Stomach (tissue), 9 donors: ENCODE measurements around the gene ULK1. TPM values are rescaled to one million over a fixed set of nuclear protein-coding genes. Genes with fewer than 3 reads are reported as not detected.
"Not testable (repeated sequence)": the region's sequence is repeated elsewhere in the genome, so short reads cannot be mapped to it uniquely, and the experiment has no call there.

ENCODE experiments used
- DNase-seq, 2 donors: peaks; one replicate each; pipeline versions ENCODE4 v3.0.0 to v3.0.0-alpha.2; 2013 to 2019
- H3K27ac ChIP-seq, 5 donors: fragments of 200-600 bp in 4 of 5; sonication (generic) in 4 of 5; one replicate each; pipeline ENCODE4 v1.5.1; 2013 to 2019; ENCODE audit warnings: mild to moderate bottlenecking in 1 of 5, moderate library complexity in 1 of 5
- H3K27me3 ChIP-seq, 3 donors: fragments of 200-600 bp; sonication (generic); one replicate each; pipeline ENCODE4 v1.5.1; 2017 to 2019; ENCODE audit warnings: mixed run types in 1 of 3
- H3K36me3 ChIP-seq, 4 donors: fragments of 200-600 bp; sonication (generic); 1 replicate in 3 of 4; 2 replicates in 1 of 4; pipeline ENCODE4 v1.5.1; 2016 to 2019
- H3K4me1 ChIP-seq, 4 donors: fragments of 200-600 bp; sonication (generic); one replicate each; pipeline ENCODE4 v1.5.1; 2016 to 2019
- H3K4me3 ChIP-seq, 4 donors: fragments of 200-600 bp; sonication (generic) in 3 of 4; one replicate each; pipeline ENCODE4 v1.5.1; 2016 to 2019; ENCODE audit warnings: mild to moderate bottlenecking in 1 of 4
- H3K9me3 ChIP-seq, 4 donors: fragments of 200-600 bp; sonication (generic); one replicate each; pipeline ENCODE4 v1.5.1; 2016 to 2019
- CTCF ChIP-seq, 7 experiments: fragments of 450-650 bp in 4 of 7; fragments of 200-600 bp in 3 of 7; sonication (generic) in 3 of 7; IDR thresholded peaks; one replicate each; pipeline ENCODE4 v1.5.1; 2016 to 2019; ENCODE audit warnings: antibody characterized with exemption in 7 of 7, control low read depth in 2 of 7, mild to moderate bottlenecking in 1 of 7
- EP300 ChIP-seq: sonication (generic); formaldehyde crosslinking; IDR thresholded peaks from one replicate; pipeline ENCODE4 v1.6.1; 2017; ENCODE audit warnings: antibody characterized with exemption
- POLR2A ChIP-seq, 4 donors: fragments of 450-650 bp; IDR thresholded peaks; one replicate each; pipeline ENCODE4 v1.6.1; 2016; ENCODE audit warnings: antibody characterized with exemption in 4 of 4, control low read depth in 2 of 4, mild to moderate bottlenecking in 1 of 4, moderate library complexity in 1 of 4
- POLR2AphosphoS5 ChIP-seq, 3 donors: sonication (generic); formaldehyde crosslinking; IDR thresholded peaks; one replicate each; pipeline ENCODE4 v1.6.1; 2016; ENCODE audit warnings: antibody characterized with exemption in 3 of 3
- WGBS, 5 donors: extraction: QIAGEN DNeasy Blood & Tissue Kit in 3 of 5; methylation state at CpG; one replicate each; pipeline versions ENCODE4 v1.1.5 to v1.1.7; 2013 to 2018; 5-methylcytosine and 5-hydroxymethylcytosine counted together
- intact Hi-C: fragments of 100-400 bp; cut with DNase I; formaldehyde crosslinking; loops from one replicate; pipeline ENCODE4 v1.15.1; 2023; ENCODE audit warnings: low total_unique reads
- polyA plus RNA-seq, 3 donors: library from polyadenylated mRNA; stranded (reverse); fragments of 200-250 nt; gene quantifications; one replicate each; pipeline ENCODE4 v1.2.3, GENCODE V29; 2013
- total RNA-seq, 5 donors: library from RNA; depleted of rRNA; stranded (reverse); fragments of >200 nt; gene quantifications; one replicate each; pipeline versions ENCODE4 v1.1.0 to v1.2.3, GENCODE V29; 2014 to 2016
- donor health status: healthy with polysubstance abuse.
- donor health status: Bipolar disorder and iron deficiency.
- donor health status: healthy.

Gene ULK1
- total and polyA plus RNA-seq, 8 donors: 10.2 to 45.1 (median 18.3) TPM

DNA sequence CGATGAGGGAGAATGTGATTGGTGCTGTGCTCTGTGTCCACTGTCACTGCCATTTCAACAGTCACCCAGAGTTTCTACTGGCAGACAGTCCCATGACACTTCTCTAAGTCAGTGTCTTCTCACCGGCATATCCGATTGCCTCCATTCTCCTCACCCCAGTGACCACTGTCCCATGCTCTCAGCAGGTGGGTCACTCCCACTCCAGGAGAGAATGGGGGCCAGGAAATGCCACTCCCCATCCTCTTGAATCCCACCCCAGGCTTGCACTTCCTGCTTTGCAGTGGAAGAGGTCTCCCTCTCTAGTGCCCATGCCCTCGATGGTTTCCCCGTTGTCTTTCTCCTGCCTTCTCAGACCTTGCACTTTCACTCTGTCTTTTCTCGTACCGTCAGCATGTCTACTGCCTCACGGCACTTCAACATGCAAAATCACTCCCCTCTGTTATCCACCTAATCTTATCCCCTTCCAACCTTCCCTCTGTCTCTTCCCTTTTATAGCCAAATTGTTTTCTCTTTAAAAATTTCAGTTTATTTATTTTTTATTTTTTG lies 53.1 kb downstream of the ULK1 start:
- peaks cover 4 to 28% (median 25%) of the 10 kb centered on the region in 4 donors for H3K36me3 ChIP-seq
- H3K9me3 ChIP-seq: no peaks in the 10 kb centered on the region
- WGBS, 5 donors: 48 to 57% (median 53%) methylated on average over 8 of the region's 8 CpGs
- TF ChIP-seq EP300 (no peak), CTCF (IDR thresholded peaks at IDR 0.05) (no peak), POLR2A (IDR thresholded peaks at IDR 0.05) (no peak), POLR2AphosphoS5 (IDR thresholded peaks at IDR 0.05) (no peak)
- DNase-seq: no peak
- no peak overlapping the region for H3K4me3 ChIP-seq
- peaks cover 15 to 42% (median 35%) of the 10 kb centered on the region in 4 donors for H3K4me1 ChIP-seq
- intact Hi-C loops: no loop called here
- peak overlapping the region in 2 of 5 donors; percentile 12 to 91 for H3K27ac ChIP-seq
- no peaks in the 10 kb centered on the region for H3K27me3 ChIP-seq

DNA sequence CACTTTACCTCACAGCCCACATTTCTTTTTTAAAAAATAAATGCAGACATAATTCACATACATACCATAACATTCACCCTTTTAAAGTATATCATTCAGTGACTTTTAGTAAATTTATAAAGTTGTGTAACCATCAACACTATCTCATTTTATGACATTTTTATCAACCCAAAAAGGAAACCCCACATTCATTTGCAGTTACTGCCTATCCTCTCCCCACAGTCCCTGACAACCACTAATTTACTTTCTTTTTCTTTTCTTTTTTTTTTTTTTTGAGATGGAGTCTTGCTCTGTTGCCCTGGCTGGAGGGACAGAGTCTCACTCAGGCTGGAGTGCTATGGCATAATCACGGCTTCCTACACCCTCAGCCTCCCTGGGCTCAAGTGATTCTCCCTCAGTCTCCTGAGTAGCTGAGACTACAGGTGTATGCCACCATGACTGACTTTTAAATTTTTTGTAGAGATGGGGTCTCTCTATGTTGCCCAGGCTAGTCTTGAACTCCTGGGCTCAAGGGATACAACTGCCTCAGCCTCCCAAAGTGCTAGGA lies 53.8 kb downstream of the ULK1 start:
- DNase-seq: no peak
- TF ChIP-seq POLR2AphosphoS5 (IDR thresholded peaks at IDR 0.05) (no peak), CTCF (IDR thresholded peaks at IDR 0.05) (no peak), EP300 (no peak), POLR2A (IDR thresholded peaks at IDR 0.05) (no peak)
- intact Hi-C loops: no loop called here
- 44 to 63% (median 55%) methylated on average over 1 of the region's 1 CpG for WGBS, 5 donors
- Histone ChIP-seq H3K9me3 (no peaks in the 10 kb centered on the region), H3K27ac (peak overlapping the region in 4 of 5 donors; percentile 80 to 91 (median 84)), H3K4me1 (peaks cover 15 to 48% (median 39%) of the 10 kb centered on the region in 4 donors), H3K4me3 (no peak overlapping the region), H3K36me3 (peaks cover 4 to 22% (median 18%) of the 10 kb centered on the region in 4 donors), H3K27me3 (no peaks in the 10 kb centered on the region)

- WGBS, 5 donors: 26 to 40% (median 35%) methylated on average over 23 of the region's 23 CpGs
Observed at GRCh38 chr12:131948713-131949430, 54.5 kb downstream of the ULK1 start.

DNA sequence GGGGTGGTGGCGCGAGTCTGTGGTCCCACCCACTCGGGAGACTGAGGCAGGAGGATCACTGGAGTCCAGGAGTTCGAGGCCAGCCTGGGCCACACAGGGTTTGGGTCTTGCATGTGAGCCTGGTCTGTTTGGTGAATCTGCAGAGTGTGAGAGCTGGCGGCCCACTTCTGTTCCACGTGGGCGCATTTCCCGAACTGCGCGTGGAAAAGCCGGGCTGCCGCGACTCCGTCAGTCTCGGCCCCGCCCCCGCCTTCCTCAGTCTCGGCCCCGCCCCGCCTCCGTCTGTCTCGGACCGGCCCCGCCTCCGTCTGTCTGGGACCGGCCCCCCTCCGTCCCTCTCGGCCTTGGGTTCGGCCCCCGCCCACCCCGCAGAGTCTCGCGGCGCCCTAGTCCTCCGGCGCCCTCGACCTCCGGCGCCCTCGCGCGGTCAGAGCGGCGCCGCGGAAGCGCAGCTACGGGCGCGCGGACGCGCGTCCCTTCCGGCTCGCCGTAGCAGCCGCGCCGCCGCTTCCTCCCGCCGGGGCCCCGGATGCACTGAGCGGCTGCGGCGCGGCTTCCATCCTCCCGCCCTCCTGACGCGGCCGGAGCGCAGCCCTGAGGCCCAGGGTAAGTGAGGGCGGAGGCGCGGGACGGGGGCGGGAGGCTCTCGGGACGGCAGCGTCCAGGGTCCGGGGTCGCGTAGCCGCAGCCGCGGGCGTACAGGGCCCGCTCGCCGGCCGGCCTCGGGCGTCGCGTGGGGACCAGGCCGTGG lies 55.2 kb downstream of the ULK1 start, which contains the start of gene EP400:
Gene EP400 (plus strand): TSS at position 512 of the 751 bp plus-strand sequence. CDS start 10,678 bp downstream, outside the sequence.
- Histone ChIP-seq H3K27me3 (no peaks in the 10 kb centered on the region), H3K4me3 (peak within 1 kb of the TSS; percentile 91 to 100 (median 96)), H3K36me3 (peaks cover 2 to 8% (median 5%) of the 10 kb centered on the region in 4 donors), H3K27ac (peak within 1 kb of the TSS; percentile 80 to 91 (median 85)), H3K9me3 (no peaks in the 10 kb centered on the region), H3K4me1 (peaks cover 15 to 51% (median 43%) of the 10 kb centered on the region in 4 donors)
- TF ChIP-seq POLR2A (IDR thresholded peaks at IDR 0.05) (no peak), POLR2AphosphoS5 (IDR thresholded peaks at IDR 0.05) (peak; percentile 69 to 86 (median 70)), CTCF (IDR thresholded peaks at IDR 0.05) (peak in 3 of 7 experiments; percentile 27 to 77 (median 59))
- peak; percentile 98 for DNase-seq
- intact Hi-C loops: no loop called here
- 2 to 9% (median 3%) methylated on average over 8 to 97 of the region's 97 CpGs for WGBS, 5 donors

More at GRCh38 chr12:131948713-131949430, 54.5 kb downstream of the ULK1 start:
- H3K9me3 ChIP-seq, H3K27me3 ChIP-seq, DNase-seq, intact Hi-C loops: not testable (repeated sequence)
- H3K4me3 ChIP-seq: peak overlapping the region; percentile 91 to 100 (median 96)
- H3K27ac ChIP-seq: peak overlapping the region; percentile 80 to 91 (median 83)
- peaks cover 4 to 15% (median 12%) of the 10 kb centered on the region in 4 donors for H3K36me3 ChIP-seq
- peaks cover 15 to 50% (median 41%) of the 10 kb centered on the region in 4 donors for H3K4me1 ChIP-seq
